GM19193 (cell line): Measurements from ENCODE around the gene DGKQ.

Source experiments
- POLR2A ChIP-seq: IDR thresholded peaks from 4 replicates; pipeline ENCODE4 v1.6.1; 2011; ENCODE audit not compliant: insufficient read depth, insufficient read length; ENCODE audit errors: extremely low read depth

DGKQ gene

DNA sequence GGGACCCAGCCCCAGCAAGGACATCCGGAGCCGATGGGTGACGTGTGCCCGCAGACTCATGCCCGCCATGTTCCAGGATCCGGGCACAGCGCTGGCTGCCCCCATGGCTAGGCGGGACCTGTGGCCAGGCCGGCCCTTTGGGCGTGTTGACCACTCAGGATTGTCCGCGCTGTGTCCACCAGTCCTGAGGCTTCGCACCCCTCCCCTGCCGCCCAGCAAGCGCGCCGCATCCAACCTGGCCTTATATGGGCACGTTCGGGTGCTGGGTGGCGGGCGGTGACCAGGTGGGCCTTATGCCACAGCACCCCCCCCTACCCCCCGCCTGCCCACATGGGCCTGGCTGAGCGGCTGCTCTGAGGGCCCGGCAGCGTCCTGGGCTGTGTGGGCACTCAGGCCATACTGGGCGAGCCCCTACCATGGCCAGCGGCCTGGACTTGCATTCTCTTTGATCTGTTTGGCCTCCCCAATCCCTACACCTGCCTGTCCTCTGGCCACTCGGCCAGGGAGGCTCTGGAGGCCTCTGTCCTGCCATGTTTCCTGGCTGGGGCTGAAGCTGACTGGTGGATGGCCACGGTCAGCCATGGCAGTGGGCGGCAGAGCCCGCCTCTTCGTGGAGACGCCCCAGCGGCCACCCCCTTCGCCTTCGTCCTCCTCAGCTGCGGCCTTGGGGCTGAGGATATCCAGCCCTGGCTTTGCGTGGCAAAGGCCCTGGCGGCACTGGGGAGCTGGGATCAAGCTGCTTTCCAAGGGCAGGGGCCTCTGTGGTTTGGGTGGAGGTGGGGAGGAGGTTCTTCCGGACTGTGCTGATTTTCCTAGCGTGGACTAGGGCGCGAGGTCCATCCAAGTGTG lies 40.1 kb upstream of the DGKQ start:
- no peak for TF ChIP-seq POLR2A

DNA sequence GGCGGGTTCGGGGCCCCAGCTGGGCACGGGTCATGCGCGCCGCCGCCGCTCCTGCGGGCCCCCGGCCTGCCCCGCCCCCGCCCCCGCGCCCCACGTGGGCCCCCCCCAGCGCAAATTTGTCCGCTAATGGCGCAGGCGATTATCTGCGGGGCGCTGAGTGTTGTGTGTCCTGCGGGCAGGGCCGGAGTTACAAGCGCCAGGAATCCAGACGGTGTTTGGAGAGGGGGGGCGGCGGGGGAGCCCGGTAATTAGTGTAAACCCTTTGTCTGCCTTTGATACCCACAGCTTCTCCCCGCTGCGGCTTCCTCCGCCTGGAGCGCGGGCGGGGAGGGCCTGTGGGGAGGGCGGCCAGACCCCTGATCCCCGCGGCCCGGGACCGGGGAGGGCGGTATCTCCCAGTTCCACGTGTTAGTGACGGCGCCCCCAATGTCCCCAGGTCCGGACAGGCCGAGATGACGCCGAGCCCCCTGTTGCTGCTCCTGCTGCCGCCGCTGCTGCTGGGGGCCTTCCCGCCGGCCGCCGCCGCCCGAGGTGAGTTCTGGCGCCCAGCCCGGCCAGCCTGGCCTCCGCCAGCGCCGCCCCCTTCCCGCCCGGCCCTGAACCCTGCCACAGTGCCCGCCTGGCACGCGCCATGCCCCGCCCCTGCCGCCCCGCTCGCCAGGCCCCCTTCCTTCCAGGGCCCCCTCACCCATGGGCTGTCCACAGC lies 38.8 kb upstream of the DGKQ start:
- no peak for TF ChIP-seq POLR2A

DNA sequence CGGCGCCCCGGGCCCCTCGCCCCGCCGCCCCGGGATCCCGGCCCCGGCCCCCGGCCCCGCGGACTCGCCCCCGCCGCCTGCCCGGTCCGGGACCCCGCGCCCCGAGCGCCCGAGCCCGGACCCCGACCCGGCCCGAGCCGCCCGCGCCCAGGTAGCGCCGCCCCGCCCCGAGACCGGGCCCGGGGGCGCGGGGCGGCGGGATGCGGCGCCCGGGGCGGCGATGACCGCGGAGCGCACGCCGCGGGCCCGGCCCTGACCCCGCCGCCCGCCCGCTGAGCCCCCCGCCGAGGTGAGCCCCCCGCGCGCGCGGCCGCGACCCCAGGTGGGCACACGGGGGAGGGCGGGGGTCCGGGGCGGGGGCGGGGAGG lies 38.3 kb upstream of the DGKQ start:
- TF ChIP-seq POLR2A: no peak

DNA sequence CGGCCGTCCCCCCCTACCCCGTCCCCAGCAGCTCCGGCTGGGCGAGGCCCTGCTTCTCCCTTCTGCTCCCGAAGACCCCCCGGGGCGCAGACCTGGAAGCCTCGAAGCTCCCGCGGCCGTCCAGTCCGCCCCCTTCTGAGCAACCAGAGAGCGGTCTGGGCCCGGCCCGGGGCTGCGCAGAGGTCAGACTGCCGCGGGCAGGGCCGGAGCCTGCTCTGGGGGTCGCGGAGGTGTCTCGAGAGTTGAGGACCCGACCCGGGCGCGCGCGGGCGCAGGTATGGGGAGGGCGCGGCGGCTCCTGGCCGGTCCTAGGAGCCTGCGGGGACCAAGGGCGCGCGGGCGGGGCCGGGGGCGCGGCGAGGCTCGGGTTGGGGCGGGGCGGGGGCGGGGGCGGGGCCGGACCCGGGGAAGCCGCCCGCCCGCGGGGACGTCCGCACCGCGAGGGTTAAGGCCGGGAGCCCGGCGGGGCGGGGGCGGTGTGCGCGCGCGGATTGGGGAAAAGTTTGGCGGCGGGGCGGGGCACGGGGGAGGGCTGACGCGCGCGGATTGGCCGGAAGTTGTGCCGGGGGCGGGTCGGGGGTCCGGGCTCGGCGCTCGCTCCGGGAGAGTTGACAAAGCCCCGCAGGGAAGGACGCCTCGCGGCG lies 37.8 kb upstream of the DGKQ start, which contains the start of gene FGFRL1:
TSS of gene FGFRL1 (plus strand) at position 605 of the 644 bp plus-strand sequence. CDS start 860 bp downstream, outside the sequence.
- no peak for TF ChIP-seq POLR2A

DNA sequence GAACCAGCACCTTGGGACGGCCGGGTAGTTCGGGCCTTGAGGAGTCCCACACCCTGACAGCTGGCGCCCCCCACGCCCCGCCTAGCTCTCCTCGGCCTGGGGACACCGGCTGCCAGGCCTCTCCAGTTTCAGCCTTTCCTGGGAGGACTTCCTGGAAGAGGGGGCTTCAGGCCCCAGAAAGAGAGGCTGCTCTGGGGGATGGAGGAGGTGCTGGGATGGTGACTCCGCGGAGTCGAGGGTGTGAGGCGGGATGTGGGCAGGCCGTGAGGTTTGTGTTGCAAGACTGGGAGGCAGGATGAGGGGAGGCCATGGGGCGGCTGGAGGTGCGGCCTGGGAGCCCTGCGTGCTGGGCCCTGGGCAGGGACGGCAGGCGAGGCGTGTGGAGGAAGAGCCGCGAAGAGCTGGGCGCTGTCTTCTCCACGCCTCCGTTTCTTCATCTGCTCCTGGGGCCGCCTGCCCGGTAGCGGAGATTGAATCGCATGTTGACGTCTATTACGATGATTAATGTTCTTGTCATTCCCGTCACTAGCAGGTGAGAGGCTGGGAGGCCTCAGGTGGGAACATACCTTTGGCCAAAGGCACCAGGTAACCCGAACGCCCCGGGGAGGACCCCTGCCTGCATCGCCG lies 37.1 kb upstream of the DGKQ start:
- TF ChIP-seq POLR2A: no peak

DNA sequence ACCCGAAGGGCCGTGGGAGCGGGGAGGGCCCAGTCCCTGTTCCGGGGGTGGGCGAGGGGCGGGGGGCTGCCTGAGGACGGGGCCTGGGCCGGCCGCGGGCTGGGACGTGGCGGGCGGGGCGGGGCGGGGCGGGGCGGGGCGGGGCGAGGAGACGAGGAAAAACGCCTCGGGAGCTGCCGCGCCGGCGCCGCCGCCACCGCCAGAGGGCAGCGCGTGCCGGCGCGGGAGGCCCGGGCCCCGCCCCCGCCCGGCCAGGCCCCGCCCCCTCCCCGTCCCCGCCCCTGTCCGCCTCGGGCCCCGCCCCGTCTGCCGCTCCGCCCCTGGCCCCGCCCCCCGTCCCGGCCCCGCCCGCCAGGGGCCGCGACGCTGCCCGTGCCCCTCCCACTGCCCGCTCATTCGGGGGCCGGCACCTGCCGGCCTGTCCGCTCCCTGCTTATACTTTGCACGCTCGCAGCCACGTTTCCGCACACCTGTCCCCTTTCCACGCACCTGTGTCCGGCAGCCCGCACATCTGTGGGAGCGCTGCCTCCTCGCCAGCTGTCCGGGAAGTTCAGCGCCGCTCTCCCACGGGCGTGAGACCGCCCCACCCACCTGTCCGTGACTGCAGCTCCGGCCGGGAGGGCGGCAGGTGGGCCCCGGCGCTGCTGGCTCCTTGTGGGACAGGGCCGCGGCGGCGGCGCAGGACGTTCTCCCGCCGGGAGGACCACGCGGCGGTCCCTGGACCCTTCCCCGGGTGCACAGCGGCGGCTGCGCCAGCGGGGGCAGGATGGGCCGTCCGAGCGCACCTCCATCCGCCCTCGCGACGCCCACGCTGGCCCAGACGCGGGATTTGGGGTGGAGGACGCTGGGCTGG lies 36.4 kb upstream of the DGKQ start:
- no peak for TF ChIP-seq POLR2A

DNA sequence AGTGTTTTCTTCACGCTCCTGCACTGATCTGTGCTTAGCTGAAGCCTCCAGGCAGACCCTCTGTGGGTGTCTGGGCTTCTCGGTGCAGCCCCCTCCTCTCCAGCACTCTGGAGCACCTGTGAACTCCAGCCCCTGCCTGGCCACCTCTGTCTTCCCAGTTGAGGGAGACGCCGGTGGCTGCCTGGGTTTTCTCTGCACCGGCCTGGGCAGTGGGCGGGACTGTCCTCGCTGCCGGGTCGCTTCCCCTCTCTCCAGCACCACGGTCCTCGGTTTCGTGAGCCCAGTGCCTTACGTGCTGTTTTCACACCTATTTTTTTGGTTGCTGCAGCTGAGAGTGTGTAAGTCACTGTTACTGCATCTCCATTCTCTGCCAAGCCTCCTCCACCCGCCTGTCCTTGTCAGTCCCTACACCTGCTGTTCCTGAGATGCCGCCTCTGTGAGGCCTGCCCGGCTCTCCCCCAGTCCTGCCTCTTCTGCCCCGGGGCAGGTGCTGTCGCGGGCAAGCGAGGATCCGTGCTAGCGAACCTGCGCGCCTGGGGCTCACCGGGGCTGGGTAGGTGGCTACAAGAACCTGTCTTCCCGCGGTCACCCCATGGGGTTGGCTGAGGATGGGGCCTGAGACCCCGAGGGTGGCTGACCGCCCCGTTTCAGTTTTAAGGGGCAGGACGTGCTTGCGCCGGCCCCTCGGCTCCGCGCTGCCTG lies 35.6 kb upstream of the DGKQ start:
- no peak for TF ChIP-seq POLR2A

DNA sequence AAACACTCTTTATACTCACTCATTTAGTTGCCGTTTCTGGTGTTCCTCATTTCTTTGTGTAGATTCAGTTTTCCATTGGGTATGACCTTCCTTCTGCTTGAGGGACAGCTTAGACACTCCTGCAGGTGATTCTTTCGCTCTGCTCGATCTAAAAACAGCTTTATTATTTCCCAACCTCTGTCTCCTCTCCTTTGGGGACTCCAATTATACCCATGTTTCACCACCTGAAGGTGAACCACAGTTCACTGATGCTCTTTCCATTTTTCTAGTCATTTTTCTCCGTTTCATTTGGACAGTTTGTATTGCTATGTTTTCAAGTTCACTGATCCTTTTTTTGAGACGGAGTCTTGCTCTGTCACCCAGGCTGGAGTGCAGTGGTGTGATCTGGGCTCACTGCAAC lies 33.5 kb upstream of the DGKQ start:
- TF ChIP-seq POLR2A: no peak

DNA sequence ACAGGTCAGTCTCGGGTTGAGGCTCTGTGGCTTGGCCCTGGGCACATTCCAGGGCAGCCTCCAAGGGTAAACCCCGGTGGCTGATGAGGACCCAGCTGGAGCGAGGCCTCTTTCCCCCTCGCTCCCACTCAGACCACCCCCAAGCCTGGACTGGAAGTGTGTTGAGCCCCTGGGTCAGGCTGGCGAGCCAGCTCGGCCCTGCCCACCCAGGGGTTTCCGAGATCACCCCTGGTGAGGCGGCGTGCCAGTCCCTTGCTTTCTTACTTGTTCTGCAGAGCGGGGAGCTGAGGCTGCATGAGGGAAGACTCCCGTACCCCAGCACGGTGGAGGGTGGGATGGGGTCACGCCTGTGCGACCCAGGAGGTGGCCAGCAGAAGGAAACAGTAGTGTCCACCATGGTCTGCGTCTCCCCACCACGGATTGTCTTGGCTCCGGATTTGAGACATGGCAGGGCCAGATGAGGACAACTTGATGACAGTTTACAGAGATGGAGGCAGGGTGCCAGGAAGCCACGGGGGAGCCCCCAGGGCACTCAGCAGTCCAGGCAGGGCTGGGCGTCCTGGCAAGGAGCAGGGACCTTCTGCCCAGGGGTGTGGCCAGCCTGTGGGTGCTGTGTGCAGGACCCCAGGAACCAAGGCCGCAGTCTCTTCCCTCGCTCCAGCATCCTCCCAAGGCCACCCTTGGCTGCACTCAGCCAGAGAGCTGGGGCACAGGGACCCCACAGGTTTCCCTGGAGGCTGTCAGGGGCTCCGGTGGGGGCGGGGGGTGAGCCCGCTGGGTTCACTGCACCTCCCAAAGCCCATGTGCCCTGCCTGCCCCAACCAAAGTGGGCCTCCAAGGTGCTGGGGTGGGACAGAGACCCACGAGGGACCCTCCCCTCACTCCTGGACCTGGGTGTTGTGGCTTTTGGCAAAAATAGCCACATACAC lies 31.5 kb upstream of the DGKQ start:
- no peak for TF ChIP-seq POLR2A

DNA sequence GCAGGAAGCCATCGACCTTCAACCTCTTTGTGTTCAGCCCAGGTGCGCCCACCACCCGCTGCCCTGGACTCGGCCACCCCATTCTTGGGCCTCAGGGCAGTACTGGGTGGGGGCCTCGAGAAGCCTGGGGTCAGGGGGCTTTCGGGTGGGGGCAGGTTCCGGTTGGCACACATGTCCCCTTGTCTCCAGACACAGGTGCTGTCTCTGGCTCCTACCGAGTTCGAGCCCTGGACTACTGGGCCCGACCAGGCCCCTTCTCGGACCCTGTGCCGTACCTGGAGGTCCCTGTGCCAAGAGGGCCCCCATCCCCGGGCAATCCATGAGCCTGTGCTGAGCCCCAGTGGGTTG lies 30.7 kb upstream of the DGKQ start:
- no peak for TF ChIP-seq POLR2A

DNA sequence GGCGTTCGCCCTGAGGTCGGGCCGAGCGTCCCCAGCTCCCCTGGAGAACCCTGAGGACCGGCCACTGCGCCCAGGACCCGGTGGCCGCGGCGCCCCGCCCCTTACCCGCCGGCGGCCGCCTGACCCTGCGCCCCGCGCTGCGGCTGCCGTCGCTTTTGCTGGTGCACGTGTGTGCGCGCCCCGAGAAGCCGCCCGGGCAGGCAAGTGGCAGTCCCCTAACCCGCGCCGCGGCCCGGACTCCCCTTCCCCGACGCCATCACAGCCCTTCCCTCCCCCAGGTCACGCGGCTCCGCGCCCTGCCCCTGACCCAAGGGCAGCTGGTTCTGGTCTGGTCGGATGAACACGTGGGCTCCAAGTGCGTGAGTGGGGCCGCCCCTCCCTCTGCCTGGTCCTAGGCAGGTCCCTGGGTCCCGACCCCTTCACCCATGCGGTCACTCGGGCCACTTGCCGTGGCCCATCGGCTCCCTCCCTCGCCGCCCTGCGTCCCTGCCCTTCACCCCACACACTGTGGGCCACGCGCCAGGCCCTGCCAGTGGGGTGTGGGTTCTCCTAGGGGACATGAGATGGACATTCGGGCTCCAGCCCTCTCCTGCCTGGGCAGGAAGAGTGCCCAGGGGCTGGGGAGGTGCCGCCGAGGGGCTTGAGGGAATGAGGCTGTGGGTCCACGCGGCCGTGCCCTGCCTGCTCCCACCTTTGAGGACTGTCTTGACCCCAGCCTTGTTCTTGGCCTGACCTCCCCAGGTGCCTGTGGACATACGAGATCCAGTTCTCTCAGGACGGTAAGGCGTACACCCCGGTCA lies 30.1 kb upstream of the DGKQ start:
- no peak for TF ChIP-seq POLR2A

DNA sequence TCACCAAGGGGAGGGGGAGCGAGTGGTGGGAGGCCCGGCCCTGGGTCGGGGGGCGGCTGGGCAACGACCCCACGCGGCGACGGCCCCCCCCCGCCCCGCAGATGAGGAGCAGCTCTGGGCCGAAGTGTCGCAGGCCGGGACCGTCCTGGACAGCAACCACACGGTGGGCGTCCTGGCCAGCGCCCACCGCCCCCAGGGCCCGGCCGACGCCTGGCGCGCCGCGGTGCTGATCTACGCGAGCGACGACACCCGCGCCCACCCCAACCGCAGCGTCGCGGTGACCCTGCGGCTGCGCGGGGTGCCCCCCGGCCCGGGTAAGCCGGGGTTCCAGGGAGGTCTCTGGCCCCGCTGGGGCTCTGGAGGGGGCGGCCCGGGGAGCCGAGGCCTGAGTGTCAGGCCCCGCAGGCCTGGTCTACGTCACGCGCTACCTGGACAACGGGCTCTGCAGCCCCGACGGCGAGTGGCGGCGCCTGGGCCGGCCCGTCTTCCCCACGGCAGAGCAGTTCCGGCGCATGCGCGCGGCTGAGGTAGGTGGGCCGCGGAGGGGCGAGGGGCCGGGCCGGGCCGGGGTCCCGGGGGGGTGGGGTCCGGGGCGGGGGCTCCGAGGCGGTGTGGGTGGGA lies 29.4 kb upstream of the DGKQ start:
- TF ChIP-seq POLR2A: no peak
